ENCODE results near the gene UNC13B.
"Not testable (repeated sequence)": the region's sequence is repeated elsewhere in the genome, so short reads cannot be mapped to it uniquely, and the experiment has no call there.

The UNC13B gene

DNA sequence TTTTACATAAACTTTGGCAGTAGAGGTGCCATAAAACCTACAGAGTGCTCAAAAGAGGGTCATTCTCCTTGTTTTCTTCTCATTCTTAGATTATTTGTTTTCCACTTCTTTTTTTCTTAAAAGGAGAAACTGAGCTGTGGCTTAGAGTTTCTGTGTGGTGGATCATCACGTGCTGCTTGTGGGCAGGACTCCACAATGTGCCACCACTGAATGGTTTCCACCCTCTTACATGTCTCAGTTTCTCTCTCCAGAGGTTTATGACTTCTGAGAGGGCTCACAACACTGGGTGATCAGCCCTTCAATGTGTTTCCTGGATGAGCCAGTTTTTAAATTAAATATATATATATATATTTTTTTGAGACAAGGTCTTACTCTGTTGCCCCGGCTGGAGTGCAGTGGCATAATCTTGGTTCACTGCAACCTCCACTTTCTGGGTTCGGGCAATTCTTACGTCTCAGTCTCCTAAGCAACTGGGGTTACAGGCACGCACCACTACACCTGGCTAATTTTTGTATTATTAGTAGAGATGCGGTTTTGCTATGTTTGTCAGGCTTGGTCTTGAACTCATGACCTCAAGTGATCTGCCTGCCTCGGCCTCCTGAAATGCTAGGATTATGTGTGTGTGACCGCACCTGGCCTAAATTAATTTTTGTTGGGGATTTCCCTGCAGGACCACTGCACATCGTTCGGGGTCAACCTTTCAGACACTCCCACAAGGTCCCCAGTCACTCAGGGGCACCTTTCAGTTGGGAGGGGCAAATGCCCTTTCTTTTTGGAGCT lies 3.1 kb upstream of the UNC13B start:
- DNase-seq (ENCODE audit: low read depth), result no peak
- no peak overlapping the region for H3K4me3 ChIP-seq (ENCODE audit: low read depth, low read length)

DNA sequence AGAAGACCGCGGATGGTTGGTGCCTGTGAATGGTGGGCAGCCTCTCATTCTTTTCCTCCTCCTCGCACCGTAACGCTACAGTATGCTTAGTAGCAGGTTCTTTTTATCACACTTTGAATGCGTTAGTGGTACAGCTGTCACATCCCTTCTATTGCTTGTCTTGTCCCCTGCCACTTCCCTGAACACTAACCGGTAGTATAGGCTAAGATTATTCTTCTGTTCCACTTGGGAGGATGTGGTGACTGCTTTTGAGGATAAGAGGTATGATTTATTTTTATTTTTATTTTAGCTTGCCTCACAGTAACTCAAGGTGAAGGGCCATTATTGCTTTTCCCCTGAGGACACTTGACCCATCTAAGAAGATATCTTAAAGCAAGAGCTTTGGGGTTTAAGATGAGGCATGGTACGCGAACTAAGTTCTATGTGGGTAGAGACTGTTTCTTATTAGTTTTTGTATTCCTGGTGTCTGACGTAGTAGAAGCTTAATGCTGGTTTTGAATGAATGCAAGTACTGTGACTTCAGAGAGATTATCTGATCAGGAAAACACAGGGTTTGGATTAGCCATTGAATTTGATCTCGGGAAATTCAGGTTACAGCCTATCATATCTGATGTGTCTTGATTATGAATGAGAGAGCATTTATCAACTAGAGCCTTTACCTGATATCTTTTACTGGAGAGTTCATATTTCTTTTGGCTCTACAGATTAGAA lies 951 bp downstream of the UNC13B start:
- DNase-seq (ENCODE audit: low read depth), result no peak

DNA sequence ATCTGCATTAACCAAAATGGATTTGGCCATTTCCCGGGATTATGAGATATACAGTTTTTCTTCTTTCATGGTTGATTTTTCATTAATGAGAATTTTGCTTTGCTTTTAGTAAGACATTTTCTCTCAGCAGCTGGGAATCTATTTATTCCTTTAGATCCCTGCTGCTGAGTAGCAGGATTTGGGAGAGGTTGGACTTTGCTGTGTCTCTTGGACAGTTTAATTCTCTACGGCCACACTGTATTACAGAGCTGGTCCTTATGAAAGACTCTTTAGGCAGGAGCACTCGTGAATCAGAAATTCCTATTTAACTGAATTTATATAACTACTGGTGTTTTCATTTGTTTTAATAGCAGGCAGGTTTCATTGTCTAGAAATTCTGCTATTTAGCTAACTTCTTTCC lies 1.6 kb downstream of the UNC13B start:
- no peak overlapping the region for H3K4me3 ChIP-seq (ENCODE audit: low read depth, low read length)
- no peak for DNase-seq (ENCODE audit: low read depth)

More for the DNA sequence above, 951 bp downstream of the UNC13B start:
- H3K4me3 ChIP-seq (ENCODE audit: low read depth, low read length), result peak overlapping the region; percentile 88

DNA sequence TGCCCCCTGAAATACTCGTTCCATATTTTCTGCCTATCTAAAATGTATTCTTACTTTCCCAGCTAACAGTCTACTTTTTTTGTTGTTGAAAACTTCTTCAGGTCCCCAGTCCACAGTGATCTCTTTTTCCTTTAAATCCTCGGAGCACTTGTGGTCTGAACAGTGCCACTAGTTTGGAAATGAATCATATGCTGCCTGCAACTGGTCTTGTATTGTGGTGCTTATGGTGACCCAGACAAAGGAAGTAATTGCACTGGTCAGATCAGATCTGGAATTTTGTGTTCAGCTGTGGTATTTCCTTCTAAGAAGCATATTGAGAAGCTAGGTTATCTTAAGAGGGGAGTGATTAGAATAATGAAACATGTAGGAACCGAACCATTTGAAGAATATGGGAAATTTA lies 2.9 kb downstream of the UNC13B start:
- H3K4me3 ChIP-seq (ENCODE audit: low read depth, low read length), result no peak overlapping the region
- DNase-seq (ENCODE audit: low read depth), result no peak

DNA sequence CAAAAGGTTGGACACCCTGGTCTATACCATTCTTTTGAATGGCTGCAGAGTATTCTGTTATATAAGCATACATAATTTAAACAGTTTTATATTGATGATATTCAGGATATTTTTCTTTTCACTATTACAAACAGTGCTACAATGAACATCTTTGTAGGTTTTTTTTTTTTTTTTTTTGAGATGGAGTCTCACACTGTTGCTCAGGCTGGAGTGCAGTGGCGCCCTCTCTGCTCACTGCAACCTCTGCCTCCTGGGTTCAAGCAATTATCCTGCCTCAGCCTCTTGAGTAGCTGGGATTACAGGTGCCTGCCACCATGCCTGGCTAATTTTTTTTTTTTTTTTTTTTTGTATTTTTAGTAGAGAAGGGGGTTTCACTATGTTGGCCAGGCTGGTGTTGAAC lies 5.6 kb downstream of the UNC13B start:
- DNase-seq (ENCODE audit: low read depth); H3K4me3 ChIP-seq (ENCODE audit: low read depth, low read length): not testable (repeated sequence)

DNA sequence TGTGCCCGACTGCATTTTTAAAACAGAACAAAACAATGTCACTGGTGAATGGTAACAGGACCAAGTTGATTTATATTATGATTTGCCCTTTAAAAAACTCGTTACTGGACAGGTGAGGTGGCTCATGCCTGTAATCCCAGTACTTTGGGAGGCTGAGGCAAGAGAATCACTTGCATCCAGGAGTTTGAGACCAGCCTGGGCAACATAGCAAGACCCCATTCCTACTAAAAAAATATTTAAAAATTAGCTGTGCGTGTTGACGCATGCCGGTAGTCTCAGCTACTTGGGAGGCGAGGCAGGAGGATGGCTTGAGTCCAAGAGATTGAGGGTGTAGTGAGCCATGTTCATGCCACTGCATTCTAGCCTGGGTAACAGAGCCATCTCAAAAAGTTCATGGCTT lies 7.2 kb downstream of the UNC13B start:
- no peak for DNase-seq (ENCODE audit: low read depth)
- no peak overlapping the region for H3K4me3 ChIP-seq (ENCODE audit: low read depth, low read length)

DNA sequence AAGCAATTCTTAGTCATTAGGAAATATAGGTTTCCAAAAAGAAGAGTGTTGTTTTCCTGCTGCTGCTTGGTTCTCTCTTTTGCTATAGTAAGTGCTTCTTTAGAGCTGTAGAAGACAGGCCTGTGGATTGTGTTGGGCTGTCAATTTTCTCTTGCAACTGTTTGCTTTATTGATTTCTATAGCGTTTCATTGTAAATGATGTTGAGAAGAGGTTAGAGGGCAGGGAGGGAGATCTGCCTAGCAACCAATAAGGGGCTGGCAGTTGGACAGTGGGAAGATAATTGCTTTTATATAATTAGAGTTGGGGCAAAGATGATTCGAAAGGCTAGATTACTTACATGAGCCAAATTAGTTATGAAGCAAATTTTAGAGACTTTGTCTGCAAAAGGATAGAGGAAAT lies 11.1 kb downstream of the UNC13B start:
- DNase-seq (ENCODE audit: low read depth), result no peak
- H3K4me3 ChIP-seq (ENCODE audit: low read depth, low read length), result no peak overlapping the region

DNA sequence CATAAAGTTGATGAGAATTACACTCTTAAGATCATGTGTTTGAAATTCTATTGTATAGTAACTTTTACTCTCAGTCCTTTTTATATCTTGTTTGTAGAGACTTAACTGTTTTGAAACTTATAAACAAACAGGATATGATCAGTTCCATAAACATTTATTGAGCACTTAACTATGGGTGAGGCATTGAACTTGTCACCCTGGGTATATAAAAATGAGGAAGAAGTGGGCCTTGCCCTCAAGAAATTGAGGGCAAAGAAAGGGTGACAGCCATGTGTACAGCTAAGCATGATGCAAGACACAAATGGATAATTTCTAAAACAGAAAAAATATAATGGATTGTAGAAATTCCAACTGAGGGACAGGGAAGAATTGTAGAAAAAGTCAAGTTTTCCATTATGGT lies 15.7 kb downstream of the UNC13B start:
- DNase-seq (ENCODE audit: low read depth), result no peak
- no peak overlapping the region for H3K4me3 ChIP-seq (ENCODE audit: low read depth, low read length)

DNA sequence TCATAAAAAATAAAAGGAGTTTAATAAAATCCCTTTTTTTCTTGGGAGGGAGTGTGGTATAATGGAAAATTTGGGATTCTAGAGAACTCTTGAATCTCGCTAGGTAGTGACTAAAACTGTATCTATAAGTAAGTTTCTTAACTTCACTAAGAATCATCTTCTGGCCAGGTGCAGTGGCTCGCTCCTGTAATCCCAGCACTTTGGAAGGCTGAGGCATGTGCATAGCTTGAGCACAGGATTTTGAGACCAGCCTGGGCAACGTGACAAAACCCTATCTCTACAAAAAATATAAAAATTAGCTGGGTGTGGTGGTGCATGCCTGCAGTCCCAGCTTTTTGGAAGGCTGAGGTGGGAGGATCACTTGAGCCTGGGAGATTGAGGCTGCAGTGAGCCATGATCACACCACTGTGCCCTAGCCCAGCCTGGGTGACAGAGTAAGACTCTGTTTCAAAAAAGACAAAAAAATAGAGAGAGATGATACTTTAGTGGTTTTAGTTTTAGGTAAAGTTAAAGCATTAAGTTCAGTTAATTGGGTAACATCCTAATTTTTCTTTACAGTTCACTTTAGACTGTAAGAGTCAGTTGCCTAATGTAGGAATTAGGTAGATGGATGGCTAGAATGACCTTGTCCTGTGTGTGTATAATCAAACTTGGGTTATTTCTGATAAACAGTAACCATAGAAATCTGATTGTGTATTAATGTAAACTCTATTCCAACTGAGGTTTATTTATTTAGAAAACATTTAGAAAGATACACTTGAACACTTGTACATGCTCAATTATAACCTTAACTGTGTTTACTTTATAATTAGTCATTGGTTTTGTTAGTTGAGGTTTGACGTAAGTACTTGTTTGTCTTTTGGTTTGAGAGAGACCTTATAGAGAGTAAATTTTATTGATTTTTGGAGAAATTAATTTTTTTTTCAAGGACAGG lies 17.8 kb downstream of the UNC13B start:
- DNase-seq (ENCODE audit: low read depth), result no peak
- H3K4me3 ChIP-seq (ENCODE audit: low read depth, low read length), result no peak overlapping the region

DNA sequence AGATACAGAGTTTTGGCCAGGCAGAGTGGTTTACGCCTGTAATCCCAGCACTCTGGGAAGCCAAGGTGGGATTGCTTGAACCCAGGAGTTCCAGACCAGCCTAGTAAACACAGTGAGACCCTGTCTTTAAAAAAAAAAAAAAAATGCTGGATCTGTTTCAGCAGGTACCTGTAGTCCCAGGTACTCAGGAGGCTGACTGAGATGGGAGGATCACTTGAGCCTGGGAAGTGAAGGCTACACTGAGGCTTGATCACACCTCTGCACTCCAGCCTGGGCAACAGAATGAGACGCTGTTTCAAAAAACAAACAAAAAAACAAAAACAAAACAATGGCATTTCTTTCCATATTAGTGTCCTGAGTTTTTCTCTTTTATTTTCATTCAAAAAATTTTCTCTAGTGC lies 19.0 kb downstream of the UNC13B start:
- no peak overlapping the region for H3K4me3 ChIP-seq (ENCODE audit: low read depth, low read length)
- no peak for DNase-seq (ENCODE audit: low read depth)

DNA sequence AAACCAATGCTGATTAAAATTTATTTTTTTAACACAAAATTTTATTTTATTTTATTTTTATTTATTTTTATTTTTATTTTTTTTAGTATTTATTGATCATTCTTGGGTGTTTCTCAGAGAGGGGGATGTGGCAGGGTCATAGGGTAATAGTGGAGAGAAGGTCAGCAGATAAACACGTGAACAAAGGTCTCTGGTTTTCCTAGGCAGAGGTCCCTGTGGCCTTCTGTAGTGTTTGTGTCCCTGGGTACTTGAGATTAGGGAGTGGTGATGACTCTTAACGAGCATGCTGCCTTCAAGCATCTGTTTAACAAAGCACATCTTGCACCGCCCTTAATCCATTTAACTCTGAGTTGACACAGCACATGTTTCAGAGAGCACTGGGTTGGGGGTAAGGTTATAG lies 20.6 kb downstream of the UNC13B start:
- DNase-seq (ENCODE audit: low read depth), result not testable (repeated sequence)

DNA sequence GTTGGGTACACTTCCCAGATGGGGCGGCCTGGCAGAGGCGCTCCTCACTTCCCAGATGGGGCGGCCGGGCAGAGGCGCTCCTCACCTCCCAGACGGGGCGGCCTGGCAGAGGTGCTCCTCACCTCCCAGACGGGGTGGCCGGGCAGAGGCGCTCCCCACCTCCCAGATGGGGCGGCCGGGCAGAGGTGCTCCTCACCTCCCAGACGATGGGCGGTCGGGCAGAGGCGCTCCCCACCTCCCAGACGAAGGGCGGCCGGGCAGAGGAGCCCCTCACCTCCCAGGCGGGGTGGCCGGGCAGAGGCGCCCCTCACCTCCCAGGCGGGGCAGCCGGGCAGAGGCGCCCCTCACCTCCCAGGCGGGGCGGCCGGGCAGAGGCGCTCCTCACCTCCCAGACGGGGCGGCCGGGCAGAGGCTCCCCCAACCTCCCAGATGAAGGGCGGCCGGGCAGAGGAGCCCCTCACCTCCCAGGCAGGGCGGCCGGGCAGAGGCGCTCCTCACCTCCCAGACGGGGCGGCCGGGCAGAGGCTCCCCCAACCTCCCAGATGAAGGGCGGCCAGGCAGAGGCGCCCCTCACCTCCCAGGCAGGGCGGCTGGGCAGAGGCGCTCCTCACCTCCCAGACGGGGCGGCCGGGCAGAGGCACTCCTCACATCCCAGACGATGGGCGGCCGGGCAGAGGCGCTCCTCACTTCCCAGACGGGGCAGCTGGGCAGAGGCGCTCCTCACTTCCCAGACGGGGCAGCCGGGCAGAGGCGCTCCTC lies 21.4 kb downstream of the UNC13B start:
- DNase-seq (ENCODE audit: low read depth), result not testable (repeated sequence)

More for the DNA sequence above, 20.6 kb downstream of the UNC13B start:
- H3K4me3 ChIP-seq (ENCODE audit: low read depth, low read length), result not testable (repeated sequence)

DNA sequence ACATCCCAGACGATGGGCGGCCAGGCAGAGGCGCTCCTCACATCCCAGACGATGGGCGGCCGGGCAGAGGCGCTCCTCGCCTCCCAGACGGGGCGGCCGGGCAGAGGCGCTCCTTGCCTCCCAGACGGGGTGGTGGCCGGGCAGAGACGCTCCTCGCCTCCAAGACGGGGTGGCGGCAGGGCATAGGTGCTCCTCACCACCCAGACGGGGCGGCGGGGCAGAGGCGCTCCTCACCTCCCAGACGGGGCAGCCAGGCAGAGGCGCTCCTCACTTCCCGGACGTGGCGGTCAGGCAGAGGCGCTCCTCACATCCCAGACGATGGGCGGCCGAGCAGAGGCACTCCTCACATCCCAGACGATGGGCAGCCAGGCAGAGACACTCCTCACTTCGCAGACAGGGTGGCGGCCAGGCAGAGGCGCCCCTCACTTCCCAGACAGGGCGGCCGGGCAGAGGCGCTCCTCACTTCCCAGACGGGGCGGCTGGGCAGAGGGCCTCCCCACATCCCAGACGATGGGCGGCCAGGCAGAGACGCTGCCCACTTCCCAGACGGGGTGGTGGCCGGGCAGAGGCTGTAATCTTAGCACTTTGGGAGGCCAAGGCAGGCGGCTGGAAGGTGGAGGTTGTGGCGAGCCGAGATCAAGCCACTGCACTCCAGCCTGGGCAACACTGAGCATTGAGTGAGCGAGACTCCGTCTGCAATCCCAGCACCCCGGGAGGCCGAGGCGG lies 22.1 kb downstream of the UNC13B start:
- not testable (repeated sequence) for DNase-seq (ENCODE audit: low read depth); H3K4me3 ChIP-seq (ENCODE audit: low read depth, low read length)

More for the DNA sequence above, 21.4 kb downstream of the UNC13B start:
- H3K4me3 ChIP-seq (ENCODE audit: low read depth, low read length), result not testable (repeated sequence)

DNA sequence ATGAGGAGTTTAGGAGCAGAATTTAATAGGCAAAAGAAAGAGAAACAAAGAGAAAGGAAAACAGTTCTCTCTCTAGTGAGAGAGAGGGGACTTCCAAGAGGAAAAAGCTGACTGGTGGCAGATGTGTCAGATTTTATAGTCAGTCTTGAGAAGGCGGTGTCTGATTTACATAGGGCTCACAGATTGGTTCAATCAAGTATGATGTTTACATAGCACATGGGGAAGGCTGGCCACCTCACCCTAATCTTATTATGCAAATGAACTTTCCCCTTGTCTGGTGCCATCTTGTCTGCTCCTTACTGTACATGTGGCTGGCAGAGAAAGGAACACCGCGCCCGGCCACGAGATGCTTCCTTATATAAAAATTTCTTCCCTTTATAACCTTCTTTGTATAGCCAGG lies 24.7 kb downstream of the UNC13B start:
- no peak for DNase-seq (ENCODE audit: low read depth)

DNA sequence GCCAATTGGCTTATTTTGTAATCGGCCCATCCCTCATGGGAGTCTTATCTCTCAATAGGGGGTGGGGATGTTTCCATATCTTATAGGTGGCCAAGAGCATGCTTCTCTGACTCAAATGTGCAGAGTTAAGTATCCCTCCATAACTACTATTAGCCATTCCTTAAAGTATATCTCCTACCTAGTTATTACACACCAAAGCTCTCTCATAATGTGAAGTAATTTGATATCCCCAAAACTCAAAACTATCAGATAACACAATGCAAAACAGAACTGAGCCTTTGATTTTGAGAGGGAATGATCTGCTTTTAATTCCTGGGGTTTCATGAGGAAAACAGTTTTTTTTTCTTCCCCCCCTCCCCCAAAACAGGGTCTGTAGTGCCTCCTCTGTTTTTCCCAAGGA lies 28.4 kb downstream of the UNC13B start:
- no peak for DNase-seq (ENCODE audit: low read depth)

More for the DNA sequence above, 24.7 kb downstream of the UNC13B start:
- H3K4me3 ChIP-seq (ENCODE audit: low read depth, low read length), result no peak overlapping the region

DNA sequence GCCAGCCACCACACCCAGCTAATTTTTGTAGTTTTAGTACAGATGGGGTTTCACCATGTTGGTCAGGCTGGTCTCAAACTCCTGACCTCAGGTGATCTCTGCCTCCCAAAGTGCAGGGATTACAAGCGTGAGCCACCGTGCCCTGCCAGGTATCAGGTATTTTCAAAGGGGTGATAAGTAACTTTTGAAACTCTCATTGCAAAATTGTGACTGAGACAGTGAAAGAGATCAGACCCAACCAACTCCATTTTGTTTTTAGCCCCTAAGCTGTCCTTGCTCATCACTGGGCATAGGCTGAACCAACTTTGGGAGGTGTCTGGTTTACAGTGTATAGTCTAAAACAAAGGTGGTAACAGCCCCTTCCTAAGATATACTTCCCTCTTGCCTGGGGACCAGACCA lies 29.3 kb downstream of the UNC13B start:
- no peak for DNase-seq (ENCODE audit: low read depth)
- H3K4me3 ChIP-seq (ENCODE audit: low read depth, low read length), result no peak overlapping the region

More for the DNA sequence above, 28.4 kb downstream of the UNC13B start:
- H3K4me3 ChIP-seq (ENCODE audit: low read depth, low read length), result no peak overlapping the region

DNA sequence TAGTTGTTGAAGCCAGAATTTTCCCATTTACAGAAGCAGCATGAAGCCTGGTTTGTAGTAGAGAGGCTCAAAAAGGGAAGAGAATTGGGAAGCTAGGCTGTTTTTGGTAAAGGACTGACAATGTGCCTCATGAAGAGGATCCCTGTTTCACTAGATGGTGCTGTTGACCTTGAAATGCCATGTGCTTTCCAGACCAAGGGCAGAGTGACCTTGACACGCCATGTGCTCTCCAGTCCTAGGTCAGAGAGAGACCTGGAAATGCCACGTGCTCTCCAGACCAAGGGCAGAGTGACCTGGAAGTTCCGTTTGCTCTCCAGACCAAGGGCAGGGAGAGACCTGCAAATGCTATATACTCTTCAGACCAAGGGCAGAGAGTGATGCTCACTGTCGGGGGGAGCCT lies 32.0 kb downstream of the UNC13B start:
- no peak for DNase-seq (ENCODE audit: low read depth)
- H3K4me3 ChIP-seq (ENCODE audit: low read depth, low read length), result no peak overlapping the region

DNA sequence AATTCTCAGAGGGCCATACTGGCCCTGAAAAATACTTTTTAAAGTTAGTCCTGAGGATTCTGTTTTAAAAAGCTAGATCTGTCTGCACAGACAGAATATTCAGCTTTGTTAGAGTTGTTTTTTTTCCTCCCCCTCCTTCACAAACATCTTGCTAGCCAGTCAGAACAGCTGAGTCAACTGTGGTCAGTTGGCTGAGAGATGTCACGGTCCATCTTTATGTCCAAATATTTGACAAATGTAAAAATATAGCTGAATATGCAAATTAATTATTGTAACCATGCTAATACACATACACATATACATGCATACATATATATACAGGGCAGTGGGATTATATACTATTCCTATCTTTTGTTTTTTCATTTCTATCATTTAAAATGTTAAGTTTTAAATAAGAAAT lies 33.9 kb downstream of the UNC13B start:
- H3K4me3 ChIP-seq (ENCODE audit: low read depth, low read length), result no peak overlapping the region
- peak; percentile 4 for DNase-seq (ENCODE audit: low read depth)

DNA sequence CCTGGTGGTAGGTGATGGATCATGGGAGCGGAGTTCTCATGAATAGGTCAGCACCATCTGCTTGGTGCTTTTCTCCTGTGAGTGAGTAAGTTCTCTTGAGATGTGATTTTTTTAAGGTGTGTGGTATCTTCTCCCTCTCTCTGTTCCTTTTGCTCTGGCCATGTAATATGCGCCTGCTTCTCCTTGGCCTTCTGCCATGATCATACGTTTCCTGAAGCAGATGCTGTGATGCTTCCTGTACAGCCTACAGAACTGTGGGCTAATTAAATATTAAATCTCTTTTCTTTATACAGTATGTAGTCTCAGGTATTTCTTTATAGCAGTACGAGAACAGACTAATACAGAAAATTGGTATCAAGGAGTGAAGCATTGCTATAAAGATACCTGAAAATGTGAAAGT lies 36.4 kb downstream of the UNC13B start:
- no peak for DNase-seq (ENCODE audit: low read depth)
- no peak overlapping the region for H3K4me3 ChIP-seq (ENCODE audit: low read depth, low read length)
